GF-D8 (cell line): Measurements from ENCODE around the gene PRPF8.

ENCODE experiments used
- DNase-seq: peaks from one replicate; lab custom pipeline; 2025; lab: John Stamatoyannopoulos, UW

PRPF8 gene

DNA sequence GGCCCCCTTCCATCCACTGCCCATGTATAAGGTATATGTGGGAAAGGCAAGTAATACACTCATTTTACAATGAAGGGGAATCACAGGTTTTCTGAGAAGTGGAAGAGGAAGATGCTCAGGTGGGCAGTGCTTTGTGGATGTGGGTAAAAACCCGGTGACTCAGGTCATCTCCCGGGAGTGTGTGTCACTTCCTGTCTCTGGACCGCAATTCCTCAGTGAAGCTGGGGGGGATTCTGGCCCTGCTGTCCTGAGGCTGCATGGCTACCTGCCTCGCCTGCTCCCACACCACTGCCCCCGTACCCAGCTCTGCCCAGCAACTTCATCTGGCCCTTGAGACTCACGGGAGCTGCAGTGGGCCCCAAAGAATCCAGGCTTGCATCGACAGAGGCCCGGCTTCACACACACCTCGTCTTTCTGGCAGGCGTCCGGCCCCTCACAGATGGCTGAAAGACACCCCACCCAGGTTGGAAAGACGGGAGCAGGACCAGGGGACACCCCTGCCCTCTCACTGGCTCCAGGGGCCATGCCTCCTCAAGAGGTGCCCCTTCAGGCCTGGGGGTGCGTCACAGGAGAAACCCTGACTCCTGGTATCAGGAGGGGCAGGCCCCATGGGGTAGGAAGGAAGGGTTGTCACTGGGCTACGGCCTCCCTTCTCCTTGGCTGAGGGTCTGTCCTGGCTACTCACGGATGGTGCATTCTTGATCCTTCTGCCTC lies 40.0 kb downstream of the PRPF8 start:
- DNase-seq, result no peak

DNA sequence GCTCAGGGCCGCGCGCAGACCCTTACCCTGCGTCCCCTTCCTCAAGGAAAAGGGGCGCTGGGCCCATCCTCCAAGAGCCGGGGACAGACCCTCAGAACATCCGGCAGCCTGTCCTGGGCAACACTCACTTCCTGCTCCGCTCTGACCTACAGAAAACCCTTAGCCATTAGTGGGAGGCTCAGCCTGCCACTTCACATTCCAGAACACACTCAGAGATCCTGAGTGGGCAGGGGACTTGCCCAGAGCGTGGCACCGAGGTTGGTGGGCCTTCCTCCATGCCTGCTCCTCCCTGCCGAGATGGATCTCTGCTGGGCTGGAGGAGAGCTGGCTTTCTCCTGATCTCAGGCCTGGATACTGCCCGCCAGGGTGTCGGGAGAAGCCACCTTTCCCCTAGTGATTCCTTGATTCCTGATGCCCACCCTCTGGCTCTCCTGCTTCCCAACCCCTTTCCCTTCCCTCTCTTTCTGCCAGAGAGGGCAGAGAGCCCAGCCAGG lies 40.6 kb downstream of the PRPF8 start:
- DNase-seq, result no peak

DNA sequence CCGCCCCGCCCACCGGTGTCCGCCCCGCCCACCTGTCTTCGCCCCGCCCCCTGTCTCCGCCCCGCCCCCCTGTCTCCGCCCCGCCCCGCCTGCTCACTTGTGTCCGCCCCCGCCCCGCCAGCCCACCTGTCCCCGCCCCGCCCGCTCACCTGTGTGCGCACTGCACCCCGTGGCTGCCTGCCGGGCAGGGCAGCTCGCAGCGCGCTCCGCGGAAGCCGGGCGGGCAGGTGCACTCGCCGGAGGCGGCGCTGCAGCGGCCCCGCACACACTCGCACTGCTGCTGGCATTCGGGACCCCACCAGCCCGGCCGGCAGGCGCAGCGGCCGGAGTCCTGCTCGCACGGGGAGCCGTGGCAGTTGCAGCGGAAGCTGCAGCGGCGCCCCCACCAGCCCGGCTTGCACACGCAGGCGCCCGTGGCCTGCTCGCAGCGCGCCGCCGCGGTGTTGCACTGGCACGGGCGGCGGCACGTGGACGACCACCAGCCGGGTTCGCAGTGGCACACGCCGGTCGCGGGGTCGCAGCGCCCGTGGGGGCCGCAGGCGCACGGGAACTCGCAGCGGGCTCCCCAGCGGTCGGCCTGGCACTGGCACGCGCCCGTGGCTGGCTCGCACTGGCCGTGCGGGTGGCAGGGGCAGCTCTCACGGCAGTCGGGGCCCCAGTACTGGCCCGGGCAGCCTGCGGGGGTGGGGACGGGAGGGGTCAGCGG lies 41.2 kb downstream of the PRPF8 start:
- DNase-seq, result no peak

DNA sequence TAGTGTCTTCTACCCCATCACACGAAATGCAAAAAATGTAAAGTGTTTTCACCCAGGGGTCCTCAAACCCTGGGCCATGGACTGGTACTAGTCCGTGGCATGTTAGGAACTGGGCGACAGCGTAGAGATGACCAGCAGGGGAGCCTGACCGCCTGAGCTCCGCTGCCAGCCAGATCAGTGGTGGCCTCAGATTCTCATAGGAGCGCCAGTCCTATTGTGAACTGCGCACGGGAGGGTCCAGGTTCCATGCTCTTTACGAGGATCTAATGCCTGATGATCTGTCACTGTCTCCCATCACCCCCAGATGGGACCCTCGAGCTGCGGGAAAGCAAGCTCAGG lies 43.6 kb downstream of the PRPF8 start:
- DNase-seq, result no peak

DNA sequence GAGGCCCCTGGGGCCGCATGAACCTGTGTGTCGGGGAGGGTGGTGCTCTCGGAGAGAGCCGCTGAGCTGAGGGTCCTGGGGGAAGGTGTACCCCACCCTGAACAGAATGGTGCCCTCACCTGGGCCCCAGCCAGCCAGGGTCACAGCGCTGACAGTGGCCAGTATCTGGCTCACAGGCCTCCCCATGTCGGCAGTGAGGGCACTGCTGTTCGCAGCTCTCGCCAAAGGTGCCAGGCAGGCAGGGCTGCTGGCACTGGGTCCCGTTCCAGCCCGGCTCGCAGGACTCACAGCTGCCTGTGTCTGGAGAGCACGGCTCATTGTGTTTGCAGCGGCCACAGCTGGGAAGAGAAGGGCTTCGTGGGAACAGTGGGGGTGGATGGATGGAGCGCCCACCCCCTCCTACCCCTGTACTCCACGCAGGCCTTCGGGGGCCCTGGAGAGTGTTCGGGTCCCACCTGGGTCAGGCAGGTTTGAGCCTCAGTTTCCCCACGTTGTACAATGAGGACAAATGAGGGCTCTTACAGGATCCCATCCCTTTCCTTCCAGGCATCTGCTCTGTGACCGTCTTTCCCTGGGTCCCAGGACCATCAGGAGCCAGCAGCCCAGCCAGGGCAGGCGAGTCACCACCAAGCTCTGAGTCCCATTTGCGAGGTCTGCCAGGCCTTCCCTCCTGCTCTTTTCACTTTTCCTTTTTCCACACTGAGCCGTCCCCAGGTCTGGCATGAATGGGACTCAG lies 44.2 kb downstream of the PRPF8 start:
- DNase-seq, result no peak

DNA sequence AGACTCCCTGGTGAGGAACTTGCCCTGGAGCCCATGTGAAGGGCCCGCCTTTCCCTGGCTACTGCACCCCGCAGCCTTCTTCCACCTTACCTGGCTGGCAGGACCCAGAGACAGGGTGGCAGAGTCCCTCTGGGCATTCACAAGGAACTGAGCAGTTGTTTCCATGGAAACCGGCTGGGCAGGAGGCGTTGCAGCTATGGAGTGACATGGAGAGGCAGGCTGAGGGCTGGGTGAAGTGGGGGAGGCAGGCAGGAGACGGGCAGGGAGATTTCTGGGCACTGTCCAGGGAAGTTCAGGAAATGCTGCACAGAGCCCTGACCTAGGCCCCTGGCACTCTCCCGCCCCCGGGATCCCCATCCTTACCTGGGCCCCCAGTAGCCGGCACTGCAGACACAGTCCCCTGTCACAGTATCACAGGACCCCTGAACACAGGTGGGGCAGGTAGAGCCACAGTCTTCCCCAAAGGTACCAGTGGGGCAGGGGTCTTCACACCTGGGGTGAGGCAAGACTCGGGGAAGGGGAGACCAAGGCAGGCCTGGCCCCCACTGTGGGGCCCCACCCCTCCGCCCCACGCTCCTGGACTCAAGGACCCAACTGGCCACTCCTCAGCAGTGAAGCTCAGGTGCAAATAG lies 45.0 kb downstream of the PRPF8 start:
- no peak for DNase-seq

DNA sequence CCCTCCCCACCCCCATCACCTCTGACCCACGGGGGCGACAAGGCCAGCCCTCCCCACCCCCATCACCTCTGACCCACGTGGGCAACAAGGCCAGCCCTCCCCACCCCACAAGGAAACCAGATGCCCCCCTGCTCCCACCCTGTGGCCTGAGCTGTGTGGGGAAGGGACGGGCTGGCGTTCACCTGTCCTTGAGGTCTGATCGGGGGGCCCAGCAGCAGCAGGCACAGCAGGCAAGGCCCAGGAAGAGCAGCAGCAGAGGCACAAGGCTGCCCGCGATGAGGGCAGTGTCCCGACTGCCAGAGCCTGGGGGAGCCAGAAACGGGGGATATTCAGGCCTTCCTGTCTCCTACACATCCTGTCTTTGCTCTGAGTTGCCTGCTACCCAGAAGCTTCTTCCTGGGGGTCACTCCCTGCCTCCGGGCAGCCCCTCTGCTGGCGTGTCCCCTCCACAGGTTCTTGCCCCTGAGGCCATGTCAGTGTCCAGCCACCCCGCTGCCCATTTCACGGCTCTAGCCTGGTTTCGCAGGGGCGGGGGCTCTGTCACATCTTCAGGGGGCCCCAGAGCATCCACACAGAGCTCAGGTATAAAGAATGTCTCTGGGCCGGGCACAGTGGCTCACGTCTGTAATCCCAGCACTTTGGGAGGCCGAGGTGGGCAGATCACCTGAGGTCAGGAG lies 45.9 kb downstream of the PRPF8 start:
- no peak for DNase-seq

DNA sequence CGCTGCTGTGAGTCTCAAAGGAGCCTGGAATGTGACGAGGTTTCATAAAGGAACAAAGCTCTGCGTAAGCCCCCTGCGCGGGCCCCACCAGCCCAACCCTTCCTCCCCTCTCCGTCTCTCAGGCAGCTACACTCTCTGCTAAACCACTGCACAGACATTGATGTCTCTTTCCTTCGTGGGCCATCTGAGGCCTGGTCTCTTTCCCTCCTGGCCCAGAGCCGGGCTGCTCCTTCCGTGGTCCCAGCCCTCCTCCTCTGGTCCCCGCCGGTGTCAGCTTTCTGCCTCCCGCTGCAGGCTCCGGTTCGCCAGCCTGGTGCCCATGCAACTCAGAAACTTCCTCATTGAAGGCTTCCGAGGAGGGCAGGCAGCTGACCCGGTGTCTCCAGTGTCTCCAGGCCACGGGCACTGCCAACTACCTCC lies 46.5 kb downstream of the PRPF8 start:
- no peak for DNase-seq

DNA sequence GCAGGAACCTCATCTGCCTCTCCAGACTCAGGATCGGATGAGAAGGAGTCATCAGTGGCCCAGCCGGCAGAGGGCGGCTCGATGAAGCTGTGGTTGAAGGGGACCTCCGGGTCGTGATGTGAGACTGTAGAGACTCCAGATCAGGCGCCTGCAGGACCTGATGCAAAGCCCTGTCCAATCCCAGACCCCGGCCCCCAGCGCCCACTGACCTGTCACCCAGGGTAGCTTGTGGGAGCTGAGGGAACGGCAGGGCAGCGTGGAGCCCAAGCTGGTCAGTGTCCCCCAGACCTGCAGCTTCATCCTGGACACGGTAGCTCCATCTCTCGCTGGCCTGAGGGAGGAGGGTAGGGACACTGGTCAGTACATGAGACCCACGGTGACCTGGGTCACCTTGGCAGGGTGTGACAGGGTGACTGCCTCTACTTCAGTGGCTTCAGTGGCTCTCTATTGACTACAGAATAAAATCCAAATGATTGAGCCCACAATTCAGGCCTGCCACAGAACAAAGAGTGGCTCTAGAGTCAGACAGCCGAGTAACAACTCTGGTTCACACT lies 47.9 kb downstream of the PRPF8 start:
- DNase-seq, result no peak

DNA sequence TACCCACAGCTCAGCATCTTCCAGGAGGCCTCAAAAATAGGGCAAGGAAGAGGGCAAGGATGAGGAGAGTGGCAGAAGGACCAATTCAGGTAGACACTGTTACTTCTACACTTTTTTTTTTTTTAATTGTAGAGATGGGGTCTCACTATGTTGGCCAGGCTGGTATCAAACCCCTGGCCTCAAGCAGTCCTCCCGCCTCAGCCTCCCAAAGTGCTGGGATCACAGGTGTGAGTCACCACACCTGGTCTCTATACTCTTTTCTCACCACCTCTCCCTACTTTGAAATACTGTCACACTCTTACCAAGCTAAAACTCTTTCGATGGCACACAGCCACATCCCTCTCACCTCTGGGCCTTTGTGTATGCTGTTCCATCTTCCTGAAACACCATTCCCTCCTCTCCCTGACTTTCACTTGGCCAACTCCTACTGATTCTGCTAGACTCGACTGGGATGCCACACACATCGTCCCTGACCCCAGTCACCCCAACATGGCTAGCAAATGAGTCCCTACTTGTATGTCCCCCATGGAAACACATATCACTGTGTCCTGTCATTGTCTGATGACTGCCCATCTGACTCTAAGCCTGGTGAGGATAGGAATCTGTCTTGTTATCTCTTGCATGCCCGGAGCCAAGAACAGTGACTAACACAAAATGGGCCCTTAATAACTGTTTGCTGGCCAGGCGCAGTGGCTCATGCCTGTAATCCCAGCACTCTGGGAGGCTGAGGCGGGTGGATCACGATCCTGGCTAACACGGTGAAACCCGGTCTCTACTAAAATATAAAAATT lies 48.8 kb downstream of the PRPF8 start:
- DNase-seq, result no peak

DNA sequence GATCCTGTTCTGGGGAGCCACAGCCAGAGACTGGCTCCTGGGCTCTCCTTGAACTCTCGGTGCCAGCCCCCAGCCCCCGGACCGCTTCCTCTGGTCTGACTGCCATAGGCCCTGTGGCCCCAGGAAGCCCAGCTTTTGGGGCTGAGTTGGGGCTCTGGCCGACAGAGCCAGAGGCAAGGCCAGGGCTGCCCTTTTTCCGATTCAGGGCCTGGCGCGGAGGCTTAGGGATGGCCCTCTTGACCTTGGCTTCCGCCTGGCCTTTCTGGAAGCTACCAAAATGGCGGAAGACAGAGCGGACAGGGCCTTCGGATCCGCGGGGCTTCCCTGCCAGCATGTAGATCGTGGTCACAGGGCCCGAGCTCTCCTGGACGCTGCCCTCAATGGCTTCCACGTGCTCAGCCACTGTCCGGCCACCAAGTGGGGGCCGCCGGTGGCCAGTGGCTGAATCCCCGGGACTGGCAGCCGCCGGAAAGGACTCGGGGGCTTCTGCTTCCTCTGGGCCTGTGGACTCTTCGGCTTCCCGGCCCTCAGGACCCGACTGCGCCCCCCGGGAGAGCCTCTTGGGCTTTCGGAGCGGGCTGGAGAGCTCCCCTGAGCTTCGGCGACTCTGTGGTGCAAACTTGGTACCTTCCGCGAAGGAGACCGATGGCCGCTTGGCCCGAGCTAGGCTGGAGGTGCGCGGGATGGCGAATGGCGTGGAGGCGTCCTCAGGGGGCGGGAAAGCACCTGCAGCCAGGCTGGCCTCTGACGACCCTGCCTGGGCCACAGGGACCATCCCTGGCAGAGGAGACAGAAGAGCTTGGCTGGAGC lies 49.6 kb downstream of the PRPF8 start:
- DNase-seq, result no peak

DNA sequence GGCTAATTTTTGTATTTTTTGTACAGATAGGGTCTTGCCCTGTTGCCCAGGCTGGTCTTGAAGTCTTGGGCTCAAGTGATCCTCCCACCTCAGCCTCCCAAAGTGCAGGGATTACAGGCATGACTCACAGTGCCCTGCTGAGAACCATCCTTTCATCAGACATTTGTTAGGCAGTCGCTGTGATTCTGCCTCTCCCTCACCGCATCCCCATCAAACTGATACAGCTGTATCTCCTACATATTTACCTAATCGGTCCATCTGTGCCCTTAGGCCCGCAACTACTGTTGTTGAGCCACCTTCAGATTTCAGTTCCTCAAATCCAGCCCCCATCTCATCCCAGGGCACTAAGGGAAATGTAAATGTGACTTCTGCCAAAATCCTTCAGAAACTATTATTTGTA lies 54.0 kb downstream of the PRPF8 start:
- no peak for DNase-seq

DNA sequence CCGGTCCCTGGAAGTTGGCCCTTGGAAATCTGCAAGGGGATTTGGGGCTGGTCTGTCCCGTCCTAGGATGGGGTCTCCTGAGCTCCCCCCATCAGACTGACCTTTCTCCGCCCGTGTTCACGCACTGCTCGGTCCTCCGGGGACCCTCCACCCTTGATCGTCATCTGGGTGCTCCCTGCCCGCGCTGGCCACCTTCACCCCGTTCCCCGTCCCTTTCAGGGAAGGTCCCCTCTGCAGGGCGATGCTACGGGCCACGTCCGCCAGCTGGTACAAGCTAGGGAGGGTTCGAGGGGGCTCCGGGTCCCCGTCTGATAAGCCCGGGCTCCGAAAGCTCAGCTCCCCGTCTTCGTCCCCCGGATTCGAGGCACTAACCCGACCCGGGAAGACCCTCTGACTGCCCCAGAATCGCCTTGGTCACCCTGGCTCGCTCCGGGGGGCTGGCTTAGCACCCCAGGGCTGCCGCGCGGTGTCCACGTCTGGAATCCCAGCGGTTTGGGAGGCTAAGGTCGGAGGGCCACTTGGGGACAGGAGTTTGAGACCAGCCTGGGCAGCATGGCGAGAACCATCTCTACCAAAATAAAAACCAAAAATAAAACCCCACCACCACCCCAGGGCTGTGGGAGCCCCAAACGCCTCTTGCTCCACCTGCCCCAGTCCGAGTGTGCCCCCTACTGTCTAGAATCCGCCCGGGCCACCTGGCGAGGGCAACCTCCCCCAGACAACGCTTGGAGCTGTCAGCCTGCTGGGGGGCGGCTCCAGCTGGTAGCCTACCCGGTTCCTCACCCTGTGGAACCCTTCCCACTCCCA lies 55.0 kb downstream of the PRPF8 start:
- DNase-seq, result no peak

DNA sequence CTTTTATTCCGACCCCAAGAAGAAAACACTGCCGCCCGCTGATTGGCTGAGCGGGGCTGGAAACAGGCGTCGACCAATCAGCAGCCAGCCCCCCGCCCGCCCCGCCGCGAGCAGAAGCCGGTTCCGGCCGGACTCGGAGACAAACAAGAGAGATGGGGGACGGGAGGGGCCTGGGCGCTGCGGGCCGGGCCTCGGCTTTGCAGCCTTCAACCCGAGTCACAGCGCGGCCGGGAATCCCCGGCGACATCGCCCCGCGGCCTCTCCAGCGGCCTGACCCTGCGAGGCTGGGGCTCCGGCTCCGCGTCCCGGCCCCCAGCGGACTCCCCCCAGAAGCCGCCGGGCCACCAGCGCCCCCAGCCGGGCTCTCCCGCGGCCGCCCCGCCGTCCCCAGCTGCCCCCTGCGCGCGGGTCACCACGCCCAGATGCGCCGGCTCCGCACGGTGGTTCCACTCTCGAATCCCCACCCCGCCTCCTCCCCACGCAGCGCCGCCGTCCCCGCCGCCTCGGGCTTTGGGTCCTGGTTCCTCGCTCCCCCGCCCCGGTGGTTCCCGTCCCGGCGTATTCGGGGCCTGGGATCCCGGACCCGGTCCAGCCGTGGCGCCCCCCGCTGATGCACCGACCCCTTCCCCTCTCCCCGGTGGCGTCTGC lies 55.7 kb downstream of the PRPF8 start:
- DNase-seq, result peak; percentile 50

DNA sequence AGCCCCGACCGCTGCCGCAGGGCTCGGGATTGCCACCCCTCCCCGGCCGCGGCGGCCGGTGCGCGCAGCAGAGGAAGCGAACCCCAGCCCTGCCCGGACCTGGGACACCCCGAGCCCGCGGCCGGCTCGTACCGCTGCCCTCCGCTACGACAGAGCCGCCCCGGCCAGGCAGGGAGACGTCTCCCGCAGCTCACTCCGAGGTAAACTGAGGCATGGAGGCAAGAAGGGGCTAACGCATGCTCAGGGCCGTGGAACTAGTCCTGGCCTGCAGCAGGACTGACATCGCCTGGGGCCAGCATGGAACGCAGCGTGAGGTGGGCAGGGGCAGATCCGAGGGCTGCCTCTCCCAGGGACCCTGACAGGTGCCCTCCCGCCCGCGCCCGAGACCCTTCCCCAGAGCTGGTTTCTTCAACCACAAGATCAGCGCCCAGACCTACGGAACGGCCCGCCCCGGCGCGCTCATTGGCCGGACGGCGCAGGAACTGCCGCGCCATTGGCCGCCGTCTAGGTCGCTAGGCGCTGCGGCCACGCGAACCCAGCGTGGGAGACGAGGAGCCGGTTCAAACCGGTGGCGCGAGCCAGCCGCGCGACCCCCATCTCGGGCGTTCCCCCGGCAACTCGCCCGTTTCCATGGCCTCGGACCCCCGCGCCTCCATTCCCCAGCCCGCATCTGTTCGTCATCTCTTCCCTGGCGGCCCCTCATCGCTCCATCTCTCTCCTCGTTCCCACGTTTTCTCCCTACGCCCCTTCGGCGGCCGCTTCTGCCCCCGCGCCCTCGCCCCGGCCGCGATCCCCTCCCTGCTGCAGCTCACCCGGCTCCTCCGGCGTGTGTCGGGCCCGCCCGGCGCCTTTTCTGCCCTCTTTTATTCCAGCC lies 56.4 kb downstream of the PRPF8 start, which contains the start of gene SLC43A2:
Gene SLC43A2 (minus strand): TSS at position 853 of the 874 bp plus-strand sequence. CDS start 960 bp downstream, outside the sequence.
- DNase-seq, result no peak

DNA sequence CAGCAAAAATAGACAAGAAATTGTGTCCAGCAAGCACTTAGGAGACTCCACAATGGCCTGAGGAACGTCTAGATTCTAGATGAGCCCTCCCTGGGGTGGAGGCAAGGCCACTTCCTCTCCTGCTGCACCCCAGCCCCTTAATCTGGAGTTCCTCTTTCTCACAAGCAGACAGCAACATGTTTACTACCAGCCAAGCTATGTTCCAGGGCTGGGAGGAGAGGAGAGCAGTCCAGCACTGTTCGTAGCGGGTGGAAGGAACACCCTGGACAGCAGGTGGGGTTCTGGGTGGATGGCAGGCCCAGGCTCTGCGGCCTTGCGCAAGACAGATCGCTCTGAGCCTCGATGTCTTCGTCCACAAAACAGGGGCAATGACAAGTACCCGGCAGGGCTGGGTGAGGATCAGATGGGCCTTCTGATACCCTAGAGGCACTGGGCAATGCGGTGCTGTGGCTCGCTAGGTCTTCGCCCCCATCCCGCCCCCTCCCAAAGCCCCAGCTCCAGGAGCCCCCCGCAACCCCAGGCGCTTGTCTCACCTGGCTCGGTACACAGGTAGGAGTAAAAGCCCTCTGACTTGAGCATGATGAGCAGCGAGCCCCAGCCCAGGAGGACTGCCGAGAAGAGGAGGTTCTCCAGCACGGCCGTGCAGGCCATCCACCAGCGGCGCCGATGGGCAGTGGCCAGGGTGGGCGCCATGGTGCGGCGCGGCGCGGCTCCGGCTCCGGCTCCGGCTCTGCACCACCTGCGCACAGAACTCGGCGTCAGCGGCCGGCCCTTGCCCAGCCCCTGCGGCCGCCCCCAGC lies 57.3 kb downstream of the PRPF8 start:
- DNase-seq, result peak; percentile 62

DNA sequence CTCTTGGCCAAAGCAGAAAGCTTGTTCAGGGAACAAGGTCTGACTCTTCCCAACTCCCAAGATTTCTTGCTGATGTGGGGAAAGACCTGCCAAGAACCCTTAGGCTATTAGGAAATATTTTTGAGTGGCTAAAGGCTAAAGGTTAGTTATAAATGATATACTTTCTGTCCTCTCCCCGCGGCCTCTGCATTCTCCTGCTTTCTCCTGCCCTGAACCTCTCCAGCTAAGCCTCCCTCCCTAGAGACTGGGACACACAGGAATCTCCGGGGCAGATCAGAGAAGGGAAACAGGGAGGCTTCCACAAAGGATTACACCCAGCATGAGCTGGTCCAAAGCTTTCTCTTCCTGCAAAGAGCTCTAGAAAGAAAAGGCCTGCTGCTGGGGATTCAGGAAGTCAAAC lies 58.3 kb downstream of the PRPF8 start:
- no peak for DNase-seq
